Activated B cell treated with CpG ODN at 0.5 μM for 24 hours (primary cell): ENCODE data around the gene FBXL7. TPM values are rescaled to one million over a fixed set of nuclear protein-coding genes. Genes with fewer than 3 reads are reported as not detected.

Source experiments
- ATAC-seq: fragments of 200-7000 bp; cut with Tn5 transposase; one replicate; pipeline ENCODE4 v1.10.0; 2021; ENCODE audit warnings: low read depth, mild to moderate bottlenecking, moderate library complexity
- CTCF ChIA-PET: fragments of 350-600 bp; sonication (Branson Sonifier 250); formaldehyde crosslinking; loops from one replicate; lab custom pipeline; 2021; ENCODE audit warnings: antibody characterized with exemption; lab: Charles Lee
- POLR2A ChIA-PET: fragments of 350-600 bp; sonication (Branson Sonifier 250); formaldehyde crosslinking; loops from one replicate; lab custom pipeline; 2021; ENCODE audit warnings: antibody characterized with exemption; lab: Charles Lee
- DNase-seq: peaks from one replicate; pipeline ENCODE4 v3.0.0; 2022
- H3K27ac Mint-ChIP-seq: one replicate; pipeline ENCODE4 v1.8.0; 2020; ENCODE audit warnings: mixed read lengths
- H3K27me3 Mint-ChIP-seq: one replicate; pipeline ENCODE4 v1.8.0; 2021; ENCODE audit warnings: mixed read lengths
- H3K36me3 Mint-ChIP-seq: one replicate; pipeline ENCODE4 v1.8.0; 2021; ENCODE audit warnings: low read depth, mixed read lengths
- H3K4me1 Mint-ChIP-seq: one replicate; pipeline ENCODE4 v1.8.0; 2021; ENCODE audit warnings: mixed read lengths
- H3K4me3 Mint-ChIP-seq: one replicate; pipeline ENCODE4 v1.8.0; 2020; ENCODE audit warnings: mild to moderate bottlenecking, mixed read lengths
- H3K9me3 Mint-ChIP-seq: one replicate; pipeline ENCODE4 v1.8.0; 2020; ENCODE audit warnings: mixed read lengths
- intact Hi-C: fragments of 100-400 bp; cut with micrococcal nuclease; formaldehyde crosslinking; loops from one replicate; pipeline ENCODE4 v1.15.1; 2024
- total RNA-seq: library from RNA; stranded (reverse); gene quantifications from 2 replicates; pipeline ENCODE4 v1.2.3, GENCODE V29; 2022
- TF ChIP-seq, protein P1 (sequence below): fragments of 200-600 bp; IDR thresholded peaks from one replicate; pipeline ENCODE4 v1.8.0; 2022; ENCODE audit warnings: antibody characterized with exemption, mild to moderate bottlenecking

FBXL7 gene
- total RNA-seq, 1 donor from 2014 or later: not detected

- Mint-ChIP-seq H3K9me3 (peaks cover 3% of the 10 kb centered on the region), H3K4me1 (no peaks in the 10 kb centered on the region), H3K36me3 (no peaks in the 10 kb centered on the region), H3K27ac (no peak overlapping the region), H3K27me3 (no peaks in the 10 kb centered on the region), H3K4me3 (no peak overlapping the region)
- no peak for DNase-seq
- CTCF ChIA-PET: no interaction called here
- TF ChIP-seq, protein P1, sequence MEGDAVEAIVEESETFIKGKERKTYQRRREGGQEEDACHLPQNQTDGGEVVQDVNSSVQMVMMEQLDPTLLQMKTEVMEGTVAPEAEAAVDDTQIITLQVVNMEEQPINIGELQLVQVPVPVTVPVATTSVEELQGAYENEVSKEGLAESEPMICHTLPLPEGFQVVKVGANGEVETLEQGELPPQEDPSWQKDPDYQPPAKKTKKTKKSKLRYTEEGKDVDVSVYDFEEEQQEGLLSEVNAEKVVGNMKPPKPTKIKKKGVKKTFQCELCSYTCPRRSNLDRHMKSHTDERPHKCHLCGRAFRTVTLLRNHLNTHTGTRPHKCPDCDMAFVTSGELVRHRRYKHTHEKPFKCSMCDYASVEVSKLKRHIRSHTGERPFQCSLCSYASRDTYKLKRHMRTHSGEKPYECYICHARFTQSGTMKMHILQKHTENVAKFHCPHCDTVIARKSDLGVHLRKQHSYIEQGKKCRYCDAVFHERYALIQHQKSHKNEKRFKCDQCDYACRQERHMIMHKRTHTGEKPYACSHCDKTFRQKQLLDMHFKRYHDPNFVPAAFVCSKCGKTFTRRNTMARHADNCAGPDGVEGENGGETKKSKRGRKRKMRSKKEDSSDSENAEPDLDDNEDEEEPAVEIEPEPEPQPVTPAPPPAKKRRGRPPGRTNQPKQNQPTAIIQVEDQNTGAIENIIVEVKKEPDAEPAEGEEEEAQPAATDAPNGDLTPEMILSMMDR: no peak
- no peak for ATAC-seq
- intact Hi-C loops: no loop called here
- POLR2A ChIA-PET: no interaction called here
These were observed 399.5 kb downstream of the FBXL7 start for GRCh38 chr5:15899481-15899880.

DNA sequence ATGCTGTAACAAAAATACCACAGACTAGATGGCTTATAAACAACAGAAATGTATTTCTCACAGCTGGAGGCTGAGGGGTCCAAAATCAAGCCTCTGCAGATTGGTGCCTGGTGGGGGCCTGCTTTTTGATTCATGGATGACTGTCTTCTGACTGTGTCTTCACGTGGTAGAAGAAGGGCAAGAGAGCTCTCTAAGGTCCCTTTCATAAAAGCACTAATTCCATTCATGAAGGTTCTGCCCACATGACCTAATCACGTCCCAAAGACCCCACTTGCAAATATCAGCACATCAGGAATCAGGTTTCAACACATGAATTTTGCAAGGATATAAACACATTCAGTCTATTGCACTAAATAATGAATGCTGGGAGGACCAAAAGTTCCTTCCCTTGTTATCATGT is 401.2 kb downstream of the FBXL7 start:
- peaks cover 3% of the 10 kb centered on the region for H3K9me3 Mint-ChIP-seq
- no peak overlapping the region for H3K27ac Mint-ChIP-seq
- no peaks in the 10 kb centered on the region for H3K36me3 Mint-ChIP-seq
- intact Hi-C loops: no loop called here
- H3K4me1 Mint-ChIP-seq: no peaks in the 10 kb centered on the region
- DNase-seq (no peak), ATAC-seq (no peak)
- ChIA-PET POLR2A (no interaction called here), CTCF (no interaction called here)
- no peaks in the 10 kb centered on the region for H3K27me3 Mint-ChIP-seq
- TF ChIP-seq, protein P1: no peak
- H3K4me3 Mint-ChIP-seq: no peak overlapping the region

DNA sequence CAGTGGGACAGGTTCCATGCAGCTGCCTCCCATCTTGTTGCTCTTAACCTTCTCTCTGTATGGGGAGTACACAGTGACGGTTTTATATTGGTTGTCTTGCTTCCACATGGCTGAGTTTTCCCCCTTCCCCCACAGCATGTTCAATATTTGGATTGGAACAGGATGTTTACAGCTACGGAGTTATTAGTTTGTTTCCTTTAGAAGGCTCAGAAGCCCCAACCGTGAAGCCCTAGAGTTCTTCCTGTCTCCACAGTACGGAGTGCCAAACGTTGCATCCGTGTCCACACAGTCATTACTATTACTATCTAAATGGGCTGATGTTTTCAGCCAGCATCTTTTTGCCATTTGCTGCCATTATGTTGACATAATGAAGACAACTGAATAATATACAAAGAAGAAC is 402.1 kb downstream of the FBXL7 start:
- CTCF ChIA-PET: no interaction called here

GRCh38 chr5:15904899-15905830 is 405.2 kb downstream of the FBXL7 start:
- Mint-ChIP-seq H3K9me3 (no peaks in the 10 kb centered on the region), H3K4me3 (no peak overlapping the region), H3K27ac (no peak overlapping the region), H3K36me3 (no peaks in the 10 kb centered on the region), H3K4me1 (no peaks in the 10 kb centered on the region), H3K27me3 (no peaks in the 10 kb centered on the region)
- TF ChIP-seq, protein P1: no peak
- intact Hi-C loops: no loop called here
- ChIA-PET CTCF (no interaction called here), POLR2A (no interaction called here)
- no peak for ATAC-seq
- DNase-seq: no peak

More for the DNA sequence above, 402.1 kb downstream of the FBXL7 start:
- Mint-ChIP-seq H3K27ac (no peak overlapping the region), H3K4me3 (no peak overlapping the region), H3K4me1 (no peaks in the 10 kb centered on the region), H3K9me3 (peaks cover 3% of the 10 kb centered on the region), H3K27me3 (no peaks in the 10 kb centered on the region), H3K36me3 (no peaks in the 10 kb centered on the region)
- ATAC-seq: no peak
- POLR2A ChIA-PET: no interaction called here
- intact Hi-C loops: no loop called here
- no peak for DNase-seq
- TF ChIP-seq, protein P1: no peak

DNA sequence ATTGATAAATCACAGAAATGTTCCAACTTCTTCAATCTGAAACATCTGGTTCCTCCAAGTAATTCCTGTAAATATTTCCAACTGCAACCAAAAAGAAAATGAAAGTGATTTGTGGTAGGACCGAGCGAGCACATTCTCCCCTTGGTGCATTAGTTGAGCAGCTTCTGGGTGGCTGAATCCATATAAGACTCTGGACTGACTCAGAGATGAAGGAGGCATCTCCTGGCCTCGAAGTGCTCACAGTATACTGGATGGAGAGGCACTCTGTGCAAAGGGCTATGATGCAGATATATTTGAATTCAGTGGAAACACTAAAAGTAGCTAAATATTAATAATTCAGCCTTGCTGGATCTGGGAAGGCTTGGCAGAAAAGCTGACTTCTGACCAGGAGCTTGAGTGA is 414.7 kb downstream of the FBXL7 start:
- no peak overlapping the region for H3K4me3 Mint-ChIP-seq
- H3K9me3 Mint-ChIP-seq: peaks cover 10% of the 10 kb centered on the region
- ATAC-seq: no peak
- TF ChIP-seq, protein P1: no peak
- DNase-seq: no peak
- no peak overlapping the region for H3K27ac Mint-ChIP-seq
- POLR2A ChIA-PET: no interaction called here
- no peaks in the 10 kb centered on the region for H3K27me3 Mint-ChIP-seq
- no peaks in the 10 kb centered on the region for H3K4me1 Mint-ChIP-seq
- H3K36me3 Mint-ChIP-seq: no peaks in the 10 kb centered on the region
- intact Hi-C loops: no loop called here
- CTCF ChIA-PET: no interaction called here
